Stimulated activated CD8-positive, alpha-beta memory T cell treated with anti-CD3 and anti-CD28 coated beads, Interleukin-7, amount 100 ng/mL, for 4 hours (primary cell): ENCODE results near the gene CXCL1.
"Not testable (repeated sequence)": the region's sequence is repeated elsewhere in the genome, so short reads cannot be mapped to it uniquely, and the experiment has no call there.

Experiments used
- DNase-seq, 2 donors: peaks; one replicate each; pipeline ENCODE4 v3.0.0-alpha.2; 2020; ENCODE audit warnings: low read depth in 2 of 2

The CXCL1 gene

DNA sequence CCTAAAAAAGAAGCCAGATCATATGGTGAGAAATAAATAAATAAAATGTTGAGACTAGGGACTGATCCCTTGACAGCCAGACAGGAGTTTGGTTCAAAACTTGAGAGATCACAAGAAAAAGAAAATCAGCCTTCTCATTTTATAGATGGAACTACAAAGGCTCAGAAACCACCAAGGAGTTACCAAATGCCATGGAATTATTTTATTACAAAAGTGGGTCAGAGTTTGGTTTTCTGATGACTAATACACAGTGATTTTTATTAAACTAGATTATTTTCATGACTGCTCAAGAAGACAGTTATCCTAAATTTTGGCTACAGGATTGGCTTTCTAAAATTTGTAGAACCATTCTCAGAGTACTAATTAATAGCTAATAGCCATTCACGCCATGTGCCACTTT, 6.2 kb downstream of the CXCL1 start:
- no peak for DNase-seq

DNA sequence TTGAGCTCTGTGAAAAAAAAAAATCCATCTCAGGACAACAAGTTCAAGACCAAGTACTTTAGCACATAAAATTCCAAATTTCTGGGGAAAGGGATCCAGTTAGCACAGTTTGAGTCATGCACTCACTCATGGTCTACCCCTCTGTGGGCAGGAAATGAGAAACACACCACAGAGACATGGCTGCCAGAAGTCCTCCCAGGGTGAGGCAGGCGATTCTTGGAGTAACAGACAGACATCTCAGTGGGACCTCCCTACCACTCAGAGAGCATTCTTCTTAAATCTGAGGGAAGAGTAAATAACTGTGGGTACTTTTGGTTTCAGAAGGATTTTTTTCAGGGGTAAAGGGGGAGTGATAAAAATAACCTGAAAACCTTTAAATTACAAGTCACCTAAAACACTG, 14.1 kb downstream of the CXCL1 start:
- no peak for DNase-seq

DNA sequence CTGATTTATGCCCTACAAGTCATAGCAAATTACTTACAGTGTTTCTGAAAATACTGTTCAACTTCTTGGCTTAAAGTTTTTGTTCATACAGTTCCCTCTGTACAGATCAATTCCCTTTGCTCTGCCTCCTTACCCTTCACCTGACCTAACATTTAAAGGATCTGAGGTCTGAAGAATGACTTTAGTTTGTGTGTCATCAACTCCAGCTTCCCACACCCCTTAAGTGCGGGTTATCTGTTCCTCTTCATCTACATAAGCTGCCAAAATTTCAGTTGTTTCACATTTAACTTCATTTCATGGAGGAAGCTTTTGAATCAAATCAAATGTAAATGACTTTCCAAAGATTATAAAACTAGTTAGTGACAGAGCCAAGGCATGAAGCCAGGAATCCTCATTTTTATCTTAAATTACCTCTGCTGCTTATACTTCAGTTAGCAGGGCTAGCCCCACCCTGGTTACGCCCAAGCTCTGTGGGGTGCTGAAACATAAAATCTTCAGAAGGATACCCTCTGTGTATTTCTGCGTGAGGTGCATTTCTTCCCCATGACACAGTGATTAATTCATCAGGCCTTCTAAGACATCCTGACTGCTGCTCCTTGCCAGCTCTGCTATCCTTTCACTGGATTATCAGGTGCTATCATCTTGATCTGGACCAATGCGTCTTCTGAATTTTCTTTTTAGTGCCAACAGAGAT, 16.5 kb downstream of the CXCL1 start:
- DNase-seq = no peak

DNA sequence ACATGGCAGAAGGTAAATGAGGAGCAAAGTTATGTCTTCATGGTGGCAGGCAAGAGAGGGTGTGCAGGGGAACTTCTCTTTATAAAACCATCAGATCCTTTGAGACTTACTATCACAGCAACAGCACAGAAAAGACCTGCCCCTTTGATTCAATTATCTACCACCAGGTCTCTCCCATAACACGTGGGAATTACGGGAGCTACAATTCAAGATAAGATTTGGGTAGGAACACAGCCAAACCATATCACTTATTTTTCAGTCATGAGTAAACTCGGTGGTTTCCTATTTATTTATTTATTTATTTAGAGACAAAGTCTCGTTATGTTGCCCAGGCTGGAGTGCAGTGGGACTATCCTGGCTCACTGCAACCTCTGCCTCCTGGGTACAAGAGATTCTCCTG, 22.1 kb downstream of the CXCL1 start:
- no peak for DNase-seq

DNA sequence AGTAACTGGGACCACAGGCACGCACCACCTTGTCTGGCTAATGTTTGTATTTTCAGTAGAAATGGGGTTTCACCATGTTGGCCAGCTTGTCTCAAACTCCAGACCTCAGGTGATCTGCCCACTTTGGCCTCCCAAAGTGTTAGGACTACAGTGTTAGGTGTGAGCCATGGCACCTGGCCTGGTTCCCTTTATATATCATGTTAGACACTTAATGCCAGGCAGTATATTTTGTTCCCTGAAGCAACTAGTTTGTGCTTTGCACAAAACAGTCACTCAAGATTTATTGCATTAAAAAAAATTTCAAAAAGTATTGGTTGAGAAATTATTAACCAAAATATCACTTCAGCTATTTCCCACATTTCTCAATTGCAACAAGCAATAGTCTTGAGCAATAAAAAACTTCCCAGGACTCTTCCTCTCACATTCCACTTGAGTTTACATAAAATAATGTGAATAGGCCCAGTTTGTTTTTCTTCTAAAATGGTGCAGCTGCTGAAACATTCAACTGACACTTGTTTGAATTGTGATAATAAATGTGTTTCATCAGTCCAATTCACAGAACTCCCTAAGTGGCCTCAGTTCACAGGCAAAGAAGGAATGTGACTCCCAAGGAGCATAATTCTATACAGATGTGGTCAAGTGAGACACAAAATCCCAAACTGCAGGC, 22.7 kb downstream of the CXCL1 start:
- no peak for DNase-seq

DNA sequence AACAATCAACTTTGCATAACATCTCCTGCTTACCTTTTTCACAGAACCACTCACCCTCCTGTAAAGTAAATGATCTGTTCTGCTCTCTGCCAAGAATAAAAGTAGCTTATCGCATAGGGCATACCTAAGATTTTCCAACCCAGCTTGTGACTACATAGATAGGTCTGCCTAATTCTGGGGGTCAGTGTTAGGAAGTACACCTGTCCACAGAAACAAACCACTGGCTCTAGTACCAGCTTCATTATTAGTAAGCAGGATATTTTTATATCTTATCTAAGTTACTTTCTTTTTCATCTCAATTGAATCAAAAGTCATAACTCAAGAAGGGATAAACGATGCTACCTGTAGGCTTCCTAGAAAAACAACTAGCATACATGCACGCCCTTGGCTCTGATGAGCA, 23.8 kb downstream of the CXCL1 start:
- DNase-seq = no peak

DNA sequence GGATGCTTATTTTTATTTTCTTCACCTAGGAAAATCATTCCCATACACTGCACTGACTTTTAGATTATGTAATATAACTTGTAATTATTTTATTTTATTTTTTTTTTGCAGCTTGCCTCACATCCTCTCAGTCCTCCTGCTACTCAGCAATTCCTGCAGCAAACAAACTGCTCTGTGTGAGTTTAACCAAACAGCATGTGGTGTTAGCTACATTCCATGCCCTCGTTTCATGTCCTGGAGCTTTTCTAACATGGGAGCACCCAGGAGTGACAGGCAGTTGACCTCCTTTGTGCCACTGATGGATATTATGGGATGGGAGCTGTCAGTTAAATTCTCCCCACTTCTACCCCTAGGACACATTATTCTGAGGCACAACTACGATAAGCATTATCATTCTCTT, 24.8 kb downstream of the CXCL1 start:
- DNase-seq = no peak

DNA sequence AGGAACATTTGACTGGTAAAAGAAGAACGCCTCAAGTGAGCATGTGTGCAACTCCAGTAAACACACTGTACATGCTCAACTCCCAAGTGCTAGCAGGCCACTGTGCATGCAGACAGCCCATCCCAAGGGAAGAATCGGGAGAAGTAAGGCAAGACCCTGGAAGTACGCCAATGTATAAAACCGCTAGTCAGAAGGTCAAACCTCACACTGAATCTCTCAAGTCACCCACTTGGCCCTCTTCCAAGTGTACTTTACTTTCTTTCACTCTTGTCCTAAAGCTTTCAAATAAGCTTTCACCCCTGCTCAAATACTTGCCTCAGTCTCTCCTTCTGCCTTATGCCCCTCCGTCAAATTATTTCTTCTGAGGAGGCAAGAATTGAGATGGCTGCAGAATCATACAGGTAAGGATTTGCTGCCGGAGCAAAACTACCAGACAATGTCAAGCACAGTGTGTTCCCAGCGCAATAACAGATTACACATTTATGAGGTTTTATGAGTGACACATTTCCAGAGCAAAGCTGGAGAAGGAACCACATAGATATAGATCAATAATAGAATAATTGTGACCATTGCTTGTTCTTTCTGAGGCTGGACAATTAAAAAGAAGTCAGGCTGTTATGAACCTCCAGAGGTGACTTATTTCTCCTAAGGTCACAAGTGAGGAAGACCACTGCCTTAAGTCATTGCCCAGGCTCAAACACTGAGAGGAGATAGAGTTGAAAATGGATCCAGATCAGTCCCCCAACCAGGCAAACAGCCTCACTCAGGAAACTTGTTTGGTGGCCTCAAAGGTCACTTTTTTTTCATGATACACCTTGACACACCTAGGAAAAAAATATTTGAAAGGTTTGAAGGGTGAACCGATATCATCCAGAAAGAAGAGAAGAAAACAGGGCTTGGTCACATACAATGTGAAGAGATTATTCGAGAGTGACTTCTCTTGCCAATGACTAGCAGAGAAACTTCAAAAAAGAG, 26.3 kb downstream of the CXCL1 start:
- no peak for DNase-seq

DNA sequence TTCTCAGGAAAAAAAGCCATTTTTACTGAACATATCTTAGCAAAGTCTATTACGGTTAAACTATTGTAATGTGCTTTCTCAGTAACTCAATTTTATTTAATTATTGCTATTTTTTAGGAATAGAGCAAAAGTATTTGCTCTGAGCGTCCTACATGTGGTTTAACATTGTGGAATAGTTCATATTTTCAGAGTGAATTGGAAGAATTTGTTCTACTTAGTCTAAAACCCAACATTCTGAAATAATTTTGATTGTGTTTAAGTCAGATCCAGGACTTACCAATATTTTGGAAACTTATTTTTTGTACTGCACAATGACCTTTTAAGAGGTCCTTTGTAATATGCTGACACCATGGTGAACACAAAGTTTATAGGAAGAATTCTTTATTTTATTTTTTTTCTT, 27.2 kb downstream of the CXCL1 start:
- no peak for DNase-seq

DNA sequence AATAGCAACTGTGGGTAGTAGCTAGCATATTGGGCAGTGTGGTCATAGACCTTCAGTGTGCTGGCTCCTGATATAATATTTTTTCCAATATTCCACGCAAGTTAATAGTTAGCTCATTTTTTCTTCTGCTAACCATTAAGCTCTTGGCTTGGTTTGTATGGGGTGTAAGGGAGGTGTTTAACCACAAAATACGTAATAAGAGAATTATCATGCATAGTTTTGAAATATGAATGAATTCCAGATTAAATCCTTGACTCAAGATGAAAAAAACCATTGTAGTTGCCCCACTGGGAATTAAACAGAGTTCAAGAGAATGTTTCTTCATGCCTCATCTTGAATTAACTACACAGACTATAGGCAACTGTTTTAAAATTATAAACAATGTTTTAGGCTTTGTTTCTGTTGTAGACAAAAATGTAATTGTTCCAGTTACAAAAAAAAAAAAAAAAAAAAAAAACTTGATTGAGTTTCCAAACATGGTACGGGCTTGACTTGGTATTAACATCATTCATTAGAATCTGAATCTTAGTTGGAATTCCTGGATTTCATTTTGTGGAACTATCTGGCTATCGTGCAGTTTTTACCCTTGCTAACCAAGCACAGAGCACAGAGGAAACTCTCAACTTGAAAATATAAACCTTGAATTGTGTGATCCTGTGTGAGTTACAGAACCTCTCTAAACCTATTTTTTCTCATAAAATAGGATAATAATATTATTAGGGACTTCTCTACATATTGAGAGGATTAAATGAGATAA, 28.4 kb downstream of the CXCL1 start:
- DNase-seq = no peak

DNA sequence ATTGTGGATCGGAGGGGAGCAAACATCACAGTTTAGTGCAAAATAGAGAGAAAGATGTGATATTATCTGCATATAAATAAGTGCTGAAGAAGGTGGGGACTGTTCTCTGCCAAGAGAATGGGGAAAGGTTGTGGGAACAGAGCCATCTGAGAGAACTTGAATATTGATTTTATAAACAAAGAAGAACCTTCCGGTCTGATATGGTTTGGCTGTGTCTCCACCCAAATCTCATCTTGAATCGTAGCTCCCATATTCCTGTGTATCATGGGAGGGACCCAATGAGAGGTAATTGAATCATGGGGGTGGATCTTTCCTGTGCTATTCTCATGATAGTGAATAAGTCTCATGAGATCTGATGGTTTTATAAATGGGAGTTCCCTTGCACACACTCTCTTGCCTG, 30.1 kb downstream of the CXCL1 start:
- DNase-seq = not testable (repeated sequence)

DNA sequence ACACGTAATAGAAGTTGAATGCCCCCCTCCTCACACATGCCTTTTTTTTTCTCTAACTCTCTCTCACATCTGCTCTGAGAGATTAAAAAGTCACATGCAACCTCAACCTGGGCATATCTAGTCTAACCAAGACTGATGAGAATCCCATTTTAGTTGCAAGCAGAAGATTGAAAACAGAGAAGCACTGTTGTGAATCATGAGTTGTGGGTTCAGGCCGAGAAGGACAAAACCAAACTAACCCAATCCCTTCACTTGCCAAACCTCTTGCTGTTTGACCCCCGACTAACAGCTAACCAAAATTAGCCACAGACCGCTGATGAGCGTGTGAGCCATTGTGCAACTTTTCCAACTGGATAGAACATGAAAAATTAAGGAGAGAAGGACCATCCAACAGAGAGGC, 31.8 kb downstream of the CXCL1 start:
- no peak for DNase-seq

DNA sequence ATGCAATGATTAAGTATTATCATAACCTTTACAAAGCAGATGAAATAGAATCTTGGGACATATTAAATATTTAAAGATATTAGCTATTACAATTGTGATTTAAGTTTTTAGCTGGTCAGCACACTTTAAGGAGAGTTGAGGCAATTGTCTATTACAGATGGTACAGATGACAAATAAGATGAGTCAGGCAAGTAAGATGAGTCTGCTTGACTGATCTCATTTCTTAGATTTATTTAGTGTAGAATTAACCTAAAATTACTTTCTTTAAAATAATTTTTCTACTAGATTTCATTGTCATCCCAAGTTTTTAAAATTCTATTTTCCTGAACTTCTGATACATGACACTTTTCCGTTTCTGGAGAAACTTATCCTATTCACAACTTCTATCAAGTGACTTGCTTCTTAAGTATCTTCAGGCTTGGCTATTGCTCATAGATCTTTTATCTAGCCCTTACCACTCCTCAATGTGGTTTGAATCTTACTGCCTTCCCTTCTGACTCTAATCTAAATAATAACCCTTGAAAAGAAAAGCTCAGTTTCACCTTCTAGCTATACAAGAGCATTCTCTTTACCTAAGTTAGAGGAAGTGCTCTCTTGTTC, 32.9 kb downstream of the CXCL1 start:
- no peak for DNase-seq

DNA sequence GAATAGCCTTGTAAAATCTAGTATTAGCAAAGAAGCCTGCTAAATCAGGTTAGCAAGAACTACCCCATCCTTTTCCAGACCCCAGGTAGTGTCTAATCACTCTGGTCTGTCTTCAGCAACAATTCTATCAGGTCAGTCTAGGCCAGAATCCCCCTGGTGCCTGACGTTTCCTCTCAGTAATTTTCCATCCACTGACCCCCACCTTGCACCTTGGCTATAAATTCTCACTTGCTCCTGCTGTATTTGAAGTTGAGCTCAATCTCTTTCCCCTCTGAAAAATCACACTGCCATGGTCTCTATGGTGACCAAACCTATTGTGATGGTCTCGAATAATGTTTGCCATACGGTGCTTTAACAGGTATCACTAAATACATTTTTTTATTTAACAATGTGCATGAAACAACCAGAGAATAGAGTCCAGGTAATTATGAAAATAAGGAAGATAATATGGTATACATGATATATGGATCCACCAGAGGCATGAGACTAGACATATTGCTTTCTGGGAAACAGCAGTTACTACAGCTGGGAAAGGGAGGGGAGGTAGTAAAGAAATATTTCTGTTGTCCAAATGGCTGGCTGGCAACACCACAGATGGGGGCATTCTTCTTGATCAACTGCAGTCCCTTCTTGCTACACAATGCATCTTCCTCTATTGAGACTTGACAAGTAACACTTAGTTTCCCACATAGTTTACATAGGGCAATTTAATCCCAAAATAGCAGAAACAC, 33.8 kb downstream of the CXCL1 start:
- no peak for DNase-seq

DNA sequence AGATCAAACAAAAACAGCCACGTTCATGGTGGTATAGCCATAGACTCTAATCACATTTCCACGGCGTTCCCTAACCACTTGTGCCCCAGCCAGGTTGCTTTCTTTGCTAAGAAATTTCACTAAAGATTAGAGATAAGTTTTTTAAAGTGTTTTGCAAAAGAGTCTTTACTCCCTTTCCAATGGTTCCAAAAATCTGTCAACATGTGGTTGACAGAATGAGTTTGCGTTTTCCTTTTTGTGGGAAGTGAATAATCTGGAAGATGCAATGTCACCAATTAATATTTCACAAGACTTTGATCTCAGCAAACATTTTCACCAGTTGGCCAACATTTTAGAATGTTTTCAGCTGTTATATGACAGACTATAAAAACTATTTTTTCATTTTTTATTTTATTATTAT, 35.3 kb downstream of the CXCL1 start:
- no peak for DNase-seq

DNA sequence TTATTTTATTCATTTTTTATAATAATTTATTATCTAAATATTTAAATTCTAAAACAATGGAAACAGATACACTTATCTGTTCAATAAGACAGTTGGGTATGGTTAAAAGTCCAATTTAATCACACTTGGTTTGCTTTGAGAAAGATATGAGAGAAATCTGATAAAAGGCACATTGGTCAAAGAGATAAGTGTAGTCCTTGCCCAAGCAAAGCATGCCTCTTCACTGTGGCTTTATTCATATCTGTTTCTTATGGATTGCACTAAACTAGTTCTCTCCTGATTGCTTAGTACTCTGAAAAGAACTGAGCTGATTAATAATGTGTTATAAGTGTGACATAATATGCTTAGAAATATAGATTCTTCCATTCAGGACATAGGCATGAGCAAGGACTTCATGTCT, 39.8 kb downstream of the CXCL1 start:
- no peak for DNase-seq

DNA sequence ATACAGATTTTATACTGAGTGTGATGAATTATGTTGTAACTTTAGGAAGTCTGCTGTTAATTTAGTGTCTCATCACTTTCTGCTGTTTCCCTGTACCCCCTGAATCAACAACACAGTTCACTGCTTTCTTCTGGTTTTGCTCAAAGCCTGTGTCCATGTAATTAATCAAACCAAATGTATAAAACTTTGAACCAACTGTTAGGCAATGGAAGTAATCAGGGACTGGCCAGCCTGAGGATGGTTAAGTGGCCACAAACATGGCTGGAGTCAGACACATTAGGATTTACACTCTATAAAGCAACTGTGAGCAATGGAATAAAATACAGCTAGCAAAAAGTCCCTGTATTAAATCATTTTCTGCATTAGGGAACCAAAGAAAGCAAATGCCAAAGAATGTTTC, 42.6 kb downstream of the CXCL1 start:
- DNase-seq = no peak

DNA sequence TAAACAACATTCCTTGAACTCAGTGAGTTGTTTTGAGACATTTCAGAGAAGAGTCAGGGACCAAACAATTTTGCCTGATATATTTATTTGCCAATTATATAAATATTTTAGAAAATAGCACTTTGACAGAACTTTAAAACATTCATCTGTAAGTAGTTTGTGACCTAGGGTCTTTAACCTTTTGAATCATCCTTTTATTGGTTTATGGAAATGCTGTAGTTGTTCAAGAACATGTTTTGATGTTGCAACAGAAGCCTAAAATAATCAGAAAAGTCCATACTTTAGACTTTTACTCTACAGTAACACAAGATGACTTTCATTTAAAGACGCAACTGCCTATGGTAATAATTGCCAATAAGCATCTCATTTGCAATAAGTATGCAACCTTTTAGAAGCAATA, 43.0 kb downstream of the CXCL1 start:
- DNase-seq = no peak

DNA sequence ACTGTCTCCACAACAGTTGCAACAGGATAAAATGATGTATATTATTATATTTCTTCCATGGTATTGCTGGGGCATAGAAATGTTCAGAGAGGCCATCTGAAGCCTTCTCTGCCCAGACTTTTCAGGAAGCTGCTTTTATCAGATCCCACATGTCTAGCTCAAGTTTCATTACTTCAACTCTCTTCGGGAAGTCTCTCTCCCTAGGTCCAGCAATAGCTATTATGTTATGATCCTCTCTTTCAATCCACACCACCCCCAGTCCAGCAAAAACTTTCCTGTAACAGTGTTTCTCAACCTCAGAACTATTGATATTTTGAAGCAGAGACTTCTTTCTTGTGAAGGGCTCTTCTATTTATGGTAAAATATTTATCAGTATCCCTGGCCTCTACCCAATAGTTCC, 44.9 kb downstream of the CXCL1 start:
- no peak for DNase-seq

DNA sequence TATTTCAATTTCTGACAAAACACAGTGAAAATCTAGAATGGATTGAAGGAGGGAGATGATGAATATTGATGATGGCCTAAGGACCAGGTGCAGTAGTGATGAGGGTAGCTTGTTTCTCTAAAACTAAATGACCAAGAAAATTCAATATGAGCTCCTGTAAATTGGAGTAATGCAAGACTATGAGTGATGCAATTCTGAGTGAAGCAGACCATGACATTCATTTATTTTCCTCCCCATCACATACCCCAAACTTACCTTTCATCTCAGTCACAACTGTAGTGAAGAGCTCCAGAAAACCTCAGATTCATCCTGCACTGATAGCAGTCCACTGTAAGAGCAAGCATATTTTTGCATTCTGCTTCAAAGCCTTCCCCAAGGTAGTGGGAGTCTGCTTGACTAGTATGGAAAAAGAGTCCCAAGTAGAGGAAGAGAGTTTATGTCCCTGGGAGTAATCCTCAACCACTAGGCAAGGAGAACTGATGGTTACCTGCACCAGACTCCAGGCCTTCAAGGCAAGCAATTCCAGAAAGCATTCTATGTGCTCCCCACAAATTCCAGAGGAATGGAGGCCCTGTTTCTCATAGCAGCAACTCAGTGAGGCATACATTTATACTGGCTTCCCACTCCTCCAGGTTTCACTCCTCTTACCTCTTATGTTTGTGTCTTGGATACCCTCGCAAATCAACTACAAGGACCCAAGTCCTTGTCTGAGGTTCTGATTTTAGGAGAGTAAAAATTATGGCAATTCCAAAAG, 47.2 kb downstream of the CXCL1 start:
- DNase-seq = no peak
